SIG-M5 treated with dmso at 0.1 percent for 504 hours (cell line): ENCODE data around the gene RBMS1.
"Not testable (repeated sequence)": the region's sequence is repeated elsewhere in the genome, so short reads cannot be mapped to it uniquely, and the experiment has no call there.

Experiments
- DNase-seq: peaks from one replicate; lab custom pipeline; 2025; ENCODE audit not compliant: unreplicated experiment; lab: John Stamatoyannopoulos, UW

The RBMS1 gene

GRCh38 chr2:160387558-160388262 is 105.9 kb downstream of the RBMS1 start:
- no peak for DNase-seq

GRCh38 chr2:160384791-160385190 is 108.8 kb downstream of the RBMS1 start:
- DNase-seq, result no peak

- peak; percentile 78 for DNase-seq
Measured at GRCh38 chr2:160381425-160381951, 112.1 kb downstream of the RBMS1 start.

- DNase-seq, result no peak
Measured at GRCh38 chr2:160380611-160381010, 113.0 kb downstream of the RBMS1 start.

GRCh38 chr2:160380000-160380570 is 113.5 kb downstream of the RBMS1 start:
- no peak for DNase-seq

- peak; percentile 79 for DNase-seq
Measured at GRCh38 chr2:160379399-160379798, 114.2 kb downstream of the RBMS1 start.

GRCh38 chr2:160377204-160377995 is 116.2 kb downstream of the RBMS1 start:
- no peak for DNase-seq

GRCh38 chr2:160376576-160376975 is 117.0 kb downstream of the RBMS1 start:
- no peak for DNase-seq

- peak; percentile 84 for DNase-seq
Measured at GRCh38 chr2:160375802-160376469, 117.7 kb downstream of the RBMS1 start.

- DNase-seq, result no peak
Measured at GRCh38 chr2:160375037-160375436, 118.6 kb downstream of the RBMS1 start.

- no peak for DNase-seq
Measured at GRCh38 chr2:160373666-160374065, 119.9 kb downstream of the RBMS1 start.

- DNase-seq, result no peak
Measured at GRCh38 chr2:160373263-160373662, 120.3 kb downstream of the RBMS1 start.

GRCh38 chr2:160372585-160372984 is 121.0 kb downstream of the RBMS1 start:
- DNase-seq, result no peak

- DNase-seq, result no peak
Measured at GRCh38 chr2:160372010-160372356, 121.6 kb downstream of the RBMS1 start.

GRCh38 chr2:160371251-160372009 is 122.2 kb downstream of the RBMS1 start:
- DNase-seq, result no peak

GRCh38 chr2:160368988-160369930 is 124.3 kb downstream of the RBMS1 start:
- DNase-seq, result no peak

GRCh38 chr2:160367887-160368286 is 125.7 kb downstream of the RBMS1 start:
- DNase-seq, result peak; percentile 67

- DNase-seq, result not testable (repeated sequence)
Measured at GRCh38 chr2:160367139-160367538, 126.5 kb downstream of the RBMS1 start.

GRCh38 chr2:160366474-160366873 is 127.1 kb downstream of the RBMS1 start:
- no peak for DNase-seq
